Upper lobe of left lung (tissue), 6 donors: ENCODE data around the gene COL6A1. TPM values are rescaled to one million over a fixed set of nuclear protein-coding genes. Genes with fewer than 3 reads are reported as not detected.
"Not testable (repeated sequence)": the region's sequence is repeated elsewhere in the genome, so short reads cannot be mapped to it uniquely, and the experiment has no call there.

Experiments used
- ATAC-seq, 2 donors: fragments of 200-7000 bp; cut with Tn5 transposase; one replicate each; pipeline ENCODE4 v1.9.1; 2022; ENCODE audit warnings: mild to moderate bottlenecking in 2 of 2, moderate library complexity in 2 of 2; ENCODE audit not compliant: low FRiP score in 2 of 2
- DNase-seq, 2 donors: peaks; one replicate each; pipeline ENCODE4 v3.0.0-alpha.2; 2019 to 2020
- H3K27ac ChIP-seq, 4 donors: fragments of 200-600 bp; sonication (generic); one replicate each; pipeline ENCODE4 v1.5.1; 2016 to 2019
- H3K27me3 ChIP-seq, 4 donors: fragments of 200-600 bp; sonication (generic); one replicate each; pipeline ENCODE4 v1.5.1; 2017 to 2019
- H3K36me3 ChIP-seq, 4 donors: fragments of 200-600 bp; sonication (generic); one replicate each; pipeline ENCODE4 v1.5.1; 2016 to 2019
- H3K4me1 ChIP-seq, 4 donors: fragments of 200-600 bp; sonication (generic); one replicate each; pipeline ENCODE4 v1.5.1; 2018 to 2019
- H3K4me3 ChIP-seq, 4 donors: fragments of 200-600 bp; sonication (generic); one replicate each; pipeline ENCODE4 v1.5.1; 2017 to 2019; ENCODE audit warnings: mild to moderate bottlenecking in 2 of 4, moderate library complexity in 1 of 4
- H3K9me3 ChIP-seq, 4 donors: fragments of 200-600 bp; sonication (generic); one replicate each; pipeline ENCODE4 v1.5.1; 2018 to 2019
- CTCF ChIP-seq, 6 experiments: fragments of 450-650 bp in 4 of 6; fragments of 200-600 bp in 2 of 6; sonication (generic) in 2 of 6; IDR thresholded peaks; one replicate each; pipeline ENCODE4 v1.5.1; 2016 to 2019; ENCODE audit warnings: antibody characterized with exemption in 6 of 6
- EP300 ChIP-seq, 4 donors: sonication (generic); formaldehyde crosslinking; IDR thresholded peaks; one replicate each; pipeline ENCODE4 v1.5.1; 2017; ENCODE audit warnings: antibody characterized with exemption in 4 of 4, control low read depth in 2 of 4
- POLR2A ChIP-seq, 4 donors: fragments of 450-650 bp; IDR thresholded peaks; one replicate each; pipeline ENCODE4 v1.5.1; 2016 to 2017; ENCODE audit warnings: antibody characterized with exemption in 4 of 4, mild to moderate bottlenecking in 2 of 4
- POLR2AphosphoS5 ChIP-seq, 2 donors: sonication (generic); formaldehyde crosslinking; IDR thresholded peaks; one replicate each; pipeline ENCODE4 v1.5.1; 2017; ENCODE audit warnings: antibody characterized with exemption in 2 of 2
- WGBS, 2 donors: methylation state at CpG; one replicate each; pipeline ENCODE4 v1.1.5; 2017 to 2018; 5-methylcytosine and 5-hydroxymethylcytosine counted together
- total RNA-seq, 6 donors: library from RNA; depleted of rRNA in 4 of 6; stranded (reverse); fragments of >200 nt in 4 of 6; gene quantifications; one replicate each; pipeline versions ENCODE4 v1.1.0 to v1.2.1, GENCODE V29; 2016 to 2021
- donor health status: DM: no; HTN: no; CAD: no; lungs with moderate emphysema.
- donor health status: DM: no; HTN: yes; CAD: no; lungs with severe emphysema.

The COL6A1 gene
- total RNA-seq, 6 donors from 2014 or later = 61.9 to 351 (median 205) TPM

GRCh38 chr21:46039891-46040660 is 58.5 kb downstream of the COL6A1 start:
- no peak overlapping the region for H3K27ac ChIP-seq
- H3K4me3 ChIP-seq = no peak overlapping the region
- TF ChIP-seq POLR2AphosphoS5 (IDR thresholded peaks at IDR 0.05) (no peak), CTCF (IDR thresholded peaks at IDR 0.05) (no peak), EP300 (IDR thresholded peaks at IDR 0.05) (no peak), POLR2A (IDR thresholded peaks at IDR 0.05) (no peak)
- no peaks in the 10 kb centered on the region for H3K9me3 ChIP-seq
- ATAC-seq (peak in 1 of 2 donors; percentile 8), DNase-seq (no peak)
- peaks cover 0 to 7% (median 5%) of the 10 kb centered on the region in 4 donors for H3K4me1 ChIP-seq
- H3K27me3 ChIP-seq = no peaks in the 10 kb centered on the region
- 91% methylated on average over 18 to 31 of the region's 31 CpGs for whole genome bisulfite sequencing, 2 donors
- no peaks in the 10 kb centered on the region for H3K36me3 ChIP-seq

GRCh38 chr21:46040707-46041106 is 59.1 kb downstream of the COL6A1 start:
- no peak for TF ChIP-seq CTCF (IDR thresholded peaks at IDR 0.05)
- no peak for TF ChIP-seq EP300 (IDR thresholded peaks at IDR 0.05)
- ATAC-seq = no peak
- 75 to 76% methylated on average over 10 of the region's 10 CpGs for WGBS, 2 donors
- H3K4me1 ChIP-seq = peaks cover 0 to 6% (median 4%) of the 10 kb centered on the region in 4 donors
- H3K27ac ChIP-seq = no peak overlapping the region
- H3K36me3 ChIP-seq = no peaks in the 10 kb centered on the region
- no peak overlapping the region for H3K4me3 ChIP-seq
- DNase-seq = no peak
- H3K9me3 ChIP-seq = no peaks in the 10 kb centered on the region
- H3K27me3 ChIP-seq = no peaks in the 10 kb centered on the region

GRCh38 chr21:46041183-46041582 is 59.6 kb downstream of the COL6A1 start:
- Histone ChIP-seq H3K36me3 (no peaks in the 10 kb centered on the region), H3K27ac (no peak overlapping the region), H3K9me3 (no peaks in the 10 kb centered on the region), H3K27me3 (no peaks in the 10 kb centered on the region), H3K4me1 (peaks cover 0 to 1% (median 0%) of the 10 kb centered on the region in 4 donors), H3K4me3 (no peak overlapping the region)
- DNase-seq (no peak), ATAC-seq (no peak)
- 81 to 87% methylated on average over 10 of the region's 10 CpGs for WGBS, 2 donors
- TF ChIP-seq POLR2A (IDR thresholded peaks at IDR 0.05) (no peak), CTCF (IDR thresholded peaks at IDR 0.05) (no peak), EP300 (IDR thresholded peaks at IDR 0.05) (no peak), POLR2AphosphoS5 (IDR thresholded peaks at IDR 0.05) (no peak)

- Histone ChIP-seq H3K36me3 (no peaks in the 10 kb centered on the region), H3K4me3 (no peak overlapping the region), H3K27me3 (no peaks in the 10 kb centered on the region), H3K4me1 (peaks cover 0 to 8% (median 0%) of the 10 kb centered on the region in 4 donors), H3K27ac (no peak overlapping the region), H3K9me3 (no peaks in the 10 kb centered on the region)
- no peak for TF ChIP-seq POLR2A (IDR thresholded peaks at IDR 0.05)
- no peak for TF ChIP-seq POLR2AphosphoS5 (IDR thresholded peaks at IDR 0.05)
- TF ChIP-seq EP300 (IDR thresholded peaks at IDR 0.05) = no peak
- no peak for TF ChIP-seq CTCF (IDR thresholded peaks at IDR 0.05)
- ATAC-seq (no peak), DNase-seq (no peak)
- 56 to 67% methylated on average over 2 of the region's 2 CpGs for WGBS, 2 donors
Observed at GRCh38 chr21:46045154-46045553, 63.6 kb downstream of the COL6A1 start.

GRCh38 chr21:46046471-46046870 is 64.9 kb downstream of the COL6A1 start:
- H3K27me3 ChIP-seq = no peaks in the 10 kb centered on the region
- DNase-seq (no peak), ATAC-seq (no peak)
- no peak overlapping the region for H3K27ac ChIP-seq
- no peaks in the 10 kb centered on the region for H3K9me3 ChIP-seq
- no peaks in the 10 kb centered on the region for H3K36me3 ChIP-seq
- H3K4me3 ChIP-seq = no peak overlapping the region
- no peak for TF ChIP-seq POLR2A (IDR thresholded peaks at IDR 0.05)
- peaks cover 0 to 8% (median 0%) of the 10 kb centered on the region in 4 donors for H3K4me1 ChIP-seq
- WGBS, 2 donors = 61 to 79% methylated on average over 12 of the region's 12 CpGs

- H3K27ac ChIP-seq, H3K4me3 ChIP-seq, DNase-seq, H3K36me3 ChIP-seq, ATAC-seq, H3K9me3 ChIP-seq, H3K4me1 ChIP-seq, H3K27me3 ChIP-seq: not testable (repeated sequence)
- 87 to 89% methylated on average over 12 of the region's 12 CpGs for WGBS, 2 donors
Observed at GRCh38 chr21:46046906-46047305, 65.3 kb downstream of the COL6A1 start.
